Activated T-helper 1 cell treated with anti-CD3 and anti-CD28 coated beads, Interleukin-2, amount 50 U/mL, for 16 hours (primary cell): Measurements from ENCODE around the gene KIAA1586.
"Not testable (repeated sequence)": the region's sequence is repeated elsewhere in the genome, so short reads cannot be mapped to it uniquely, and the experiment has no call there.

Source experiments
- DNase-seq, 2 donors: peaks; one replicate each; pipeline ENCODE4 v3.0.0-alpha.2; 2020; ENCODE audit warnings: low read depth in 1 of 2, low spot score in 1 of 2

Gene KIAA1586, protein sequence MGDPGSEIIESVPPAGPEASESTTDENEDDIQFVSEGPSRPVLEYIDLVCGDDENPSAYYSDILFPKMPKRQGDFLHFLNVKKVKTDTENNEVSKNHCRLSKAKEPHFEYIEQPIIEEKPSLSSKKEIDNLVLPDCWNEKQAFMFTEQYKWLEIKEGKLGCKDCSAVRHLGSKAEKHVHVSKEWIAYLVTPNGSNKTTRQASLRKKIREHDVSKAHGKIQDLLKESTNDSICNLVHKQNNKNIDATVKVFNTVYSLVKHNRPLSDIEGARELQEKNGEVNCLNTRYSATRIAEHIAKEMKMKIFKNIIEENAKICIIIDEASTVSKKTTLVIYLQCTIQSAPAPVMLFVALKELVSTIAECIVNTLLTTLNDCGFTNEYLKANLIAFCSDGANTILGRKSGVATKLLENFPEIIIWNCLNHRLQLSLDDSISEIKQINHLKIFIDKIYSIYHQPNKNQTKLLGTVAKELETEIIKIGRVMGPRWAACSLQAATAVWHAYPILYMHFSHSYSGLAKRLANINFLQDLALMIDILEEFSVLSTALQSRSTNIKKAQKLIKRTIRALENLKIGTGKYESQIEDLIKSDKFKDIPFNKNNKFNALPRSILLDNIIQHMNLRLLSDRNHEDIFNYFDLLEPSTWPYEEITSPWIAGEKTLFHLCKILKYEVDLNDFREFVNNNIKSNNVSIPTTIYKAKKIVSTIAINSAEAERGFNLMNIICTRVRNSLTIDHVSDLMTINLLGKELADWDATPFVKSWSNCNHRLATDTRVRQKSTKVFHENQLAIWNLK

DNA sequence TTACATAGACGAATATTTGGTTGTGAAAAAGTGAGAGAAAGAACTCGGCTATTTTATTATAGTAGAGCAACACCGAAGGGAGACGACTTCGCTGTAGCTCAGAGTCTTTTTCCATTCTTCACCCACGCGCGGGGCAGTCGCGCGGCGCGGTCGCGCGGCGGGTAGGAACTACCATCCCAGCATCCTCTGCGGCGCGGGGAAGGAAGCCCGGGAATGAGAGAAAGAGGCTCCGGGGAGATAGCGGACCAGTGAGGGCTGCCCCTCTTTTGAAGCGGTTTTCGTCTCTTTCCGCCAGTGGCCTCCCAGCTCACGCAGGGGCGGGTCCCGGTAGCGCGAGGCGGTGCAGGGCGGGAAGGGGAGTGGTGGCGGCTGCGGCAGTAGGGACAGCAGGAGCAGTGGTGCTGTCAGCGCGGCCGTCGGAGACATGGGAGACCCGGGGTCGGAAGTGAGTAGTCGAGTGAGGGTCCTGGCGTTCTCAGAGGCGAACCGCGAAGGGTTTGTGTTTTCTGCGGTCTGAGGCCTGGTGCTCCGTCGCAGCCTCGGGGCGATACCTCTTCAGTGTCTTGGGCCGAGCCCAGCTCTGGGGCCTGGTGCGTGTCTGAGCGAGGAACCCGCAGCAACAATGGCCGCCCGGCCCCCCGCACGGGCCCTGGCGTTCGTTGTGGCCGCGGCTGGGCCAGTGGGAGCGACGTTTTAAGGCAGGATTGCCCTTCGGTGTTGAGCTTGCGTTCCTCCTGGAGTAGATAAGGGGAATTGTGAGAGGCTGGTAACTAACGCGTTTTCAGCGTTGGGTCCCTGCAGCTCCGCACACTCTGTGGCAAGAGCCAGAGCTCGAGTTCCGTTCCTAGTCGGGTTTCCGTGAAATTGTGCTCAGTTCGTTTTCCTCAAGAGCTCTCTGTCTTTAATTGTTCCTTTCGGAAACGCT is at the start of gene KIAA1586:
TSS of gene KIAA1586 (plus strand) at position 362 of the 925 bp plus-strand sequence. CDS start at position 425, 63 bp downstream.
- peak; percentile 51 to 65 for DNase-seq

DNA sequence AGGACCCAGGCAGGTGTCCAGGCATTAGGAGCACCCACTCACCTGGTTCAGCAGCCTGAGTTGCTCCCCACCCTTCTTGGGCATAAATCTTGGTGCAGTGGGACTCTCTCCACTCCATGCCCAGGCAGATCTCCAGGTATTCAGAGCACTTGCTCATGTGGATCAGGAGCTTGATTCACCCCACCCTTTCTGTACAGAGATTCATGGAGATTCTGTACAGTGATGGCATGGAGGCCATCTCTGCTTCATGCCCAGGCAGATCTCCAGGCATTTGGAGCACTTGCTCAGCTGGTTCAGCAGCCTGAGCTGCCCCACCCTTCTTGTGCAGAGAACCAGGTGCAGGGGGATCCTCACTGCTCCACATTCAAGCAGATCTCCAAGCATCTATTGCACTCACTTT is 47.4 kb upstream of the KIAA1586 start:
- no peak for DNase-seq

DNA sequence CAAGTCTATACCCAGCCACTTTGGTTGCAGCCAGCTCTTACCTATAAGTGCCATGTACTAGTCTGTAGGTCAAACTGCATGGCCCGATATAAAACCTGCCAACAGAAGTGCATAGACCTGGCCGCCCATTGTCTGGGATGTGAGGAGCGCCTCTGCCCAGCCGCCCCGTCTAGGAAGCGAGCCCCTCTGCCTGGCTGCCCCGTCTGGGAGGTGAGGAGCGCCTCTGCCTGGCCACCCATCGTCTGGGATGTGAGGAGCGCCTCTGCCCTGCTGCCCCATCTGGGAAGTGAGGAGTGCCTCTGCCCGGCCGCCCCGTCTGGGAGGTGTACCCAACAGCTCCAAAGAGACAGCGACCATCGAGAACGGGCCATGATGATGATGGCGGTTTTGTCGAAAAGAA is 46.7 kb upstream of the KIAA1586 start:
- not testable (repeated sequence) for DNase-seq

DNA sequence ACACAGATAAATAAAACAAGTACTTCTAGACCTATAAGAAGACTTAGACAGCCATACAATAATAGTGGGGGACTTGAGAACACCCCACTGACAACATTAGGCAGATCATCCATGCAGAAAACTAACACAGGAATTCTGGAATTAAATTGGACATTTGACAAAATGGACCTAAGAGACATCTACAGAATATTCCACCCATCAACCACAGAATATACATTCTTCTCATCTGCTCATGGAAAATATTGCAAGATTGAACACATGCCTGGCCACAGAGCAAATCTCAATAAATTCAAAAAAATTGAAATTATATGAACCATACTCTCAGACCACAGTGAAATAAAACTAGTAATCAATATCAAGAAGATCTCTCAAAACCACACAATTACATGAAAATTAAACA is 44.3 kb upstream of the KIAA1586 start:
- no peak for DNase-seq

DNA sequence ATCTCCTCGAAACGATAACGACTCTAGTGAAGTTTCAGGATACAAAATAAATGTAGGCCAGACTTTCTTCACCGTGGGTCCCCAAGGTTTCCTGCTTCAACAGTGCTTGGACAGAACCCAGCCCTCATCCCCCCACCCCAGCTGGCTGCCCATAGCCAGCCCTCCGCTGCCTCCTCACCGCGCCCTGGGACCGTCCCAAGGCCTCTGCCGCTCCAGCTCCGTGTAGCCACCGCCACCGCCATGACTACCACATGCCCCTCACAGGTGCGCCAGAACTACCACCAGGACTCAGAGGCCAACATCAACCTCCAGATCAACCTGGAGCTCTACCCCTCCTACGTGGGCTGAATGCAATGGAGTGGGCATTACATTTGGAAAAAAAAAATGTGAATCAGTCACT is 42.2 kb upstream of the KIAA1586 start:
- DNase-seq: no peak

DNA sequence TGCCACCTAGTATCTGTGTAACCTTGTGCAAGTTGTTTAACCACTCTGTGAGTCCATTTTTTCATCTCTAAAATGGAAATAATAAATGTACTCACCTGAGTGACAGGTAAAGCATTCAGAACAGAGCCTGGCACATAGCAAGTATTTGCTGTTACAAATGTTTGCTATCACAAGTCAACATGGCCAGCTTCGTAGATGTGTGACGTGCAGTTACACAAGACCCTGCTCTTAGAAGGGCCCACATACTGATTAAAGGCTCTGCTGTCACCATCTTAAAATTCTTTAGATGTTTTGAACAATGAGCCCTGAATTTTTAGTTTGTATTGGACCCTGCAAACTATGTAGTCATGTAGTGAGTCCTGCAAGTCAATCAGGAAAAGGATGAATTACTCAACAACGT is 40.4 kb upstream of the KIAA1586 start:
- no peak for DNase-seq

DNA sequence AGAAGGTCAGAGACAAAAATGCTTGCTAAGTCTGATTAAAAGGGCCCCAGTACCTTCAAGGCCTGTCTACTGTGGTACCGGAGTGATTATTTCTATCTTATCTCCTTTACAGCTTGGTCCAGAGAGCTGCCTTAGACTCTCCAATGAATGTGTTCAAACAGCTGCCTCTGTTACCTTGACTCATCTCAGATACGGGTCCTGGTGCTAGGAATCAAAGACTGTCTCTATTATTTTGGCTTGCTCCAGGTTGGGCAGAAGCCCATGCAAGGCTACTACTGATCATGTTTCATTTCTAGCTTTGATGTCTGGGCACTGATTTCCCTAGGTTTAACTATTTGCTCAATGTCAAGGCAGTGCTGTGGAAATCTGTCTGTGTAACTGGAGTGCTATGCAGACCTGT is 38.4 kb upstream of the KIAA1586 start:
- DNase-seq: not testable (repeated sequence)

DNA sequence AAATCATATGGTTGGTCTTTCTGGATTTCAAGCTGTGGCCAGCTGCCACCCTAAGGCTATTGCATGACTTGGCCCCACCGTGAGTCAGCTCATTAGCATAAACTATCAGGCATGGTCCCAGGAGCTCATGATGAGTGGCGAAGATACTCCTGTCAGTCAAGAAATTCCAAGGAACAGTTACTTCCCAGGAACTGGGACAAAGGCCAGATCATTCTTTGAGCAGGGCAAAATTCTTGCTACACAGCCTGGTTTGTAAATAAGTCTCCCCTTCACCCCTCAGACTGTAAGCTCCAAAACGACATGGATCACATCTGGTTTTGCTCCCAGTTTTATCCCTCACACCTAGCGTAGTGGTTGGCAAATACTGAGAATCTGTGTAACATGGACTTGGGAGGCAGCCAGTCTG is 33.0 kb upstream of the KIAA1586 start:
- DNase-seq: no peak

DNA sequence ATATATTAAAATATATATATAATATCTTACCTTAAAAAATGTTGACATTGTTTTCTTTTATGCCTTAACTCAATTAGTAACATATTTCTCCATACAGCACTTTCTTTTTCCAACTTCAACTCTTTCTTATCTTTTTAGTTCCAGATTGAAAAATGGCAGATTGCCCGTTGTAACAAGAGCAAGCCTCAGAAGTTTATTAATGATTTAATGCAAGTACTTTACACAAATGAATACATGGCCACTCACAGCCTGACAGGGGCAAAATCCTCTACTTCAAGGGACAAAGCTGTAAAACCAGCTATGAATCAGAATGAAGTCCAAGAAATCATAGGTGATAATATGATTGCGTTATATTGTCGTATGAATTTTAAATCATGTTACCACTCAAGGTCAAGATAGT is 29.4 kb upstream of the KIAA1586 start:
- no peak for DNase-seq

DNA sequence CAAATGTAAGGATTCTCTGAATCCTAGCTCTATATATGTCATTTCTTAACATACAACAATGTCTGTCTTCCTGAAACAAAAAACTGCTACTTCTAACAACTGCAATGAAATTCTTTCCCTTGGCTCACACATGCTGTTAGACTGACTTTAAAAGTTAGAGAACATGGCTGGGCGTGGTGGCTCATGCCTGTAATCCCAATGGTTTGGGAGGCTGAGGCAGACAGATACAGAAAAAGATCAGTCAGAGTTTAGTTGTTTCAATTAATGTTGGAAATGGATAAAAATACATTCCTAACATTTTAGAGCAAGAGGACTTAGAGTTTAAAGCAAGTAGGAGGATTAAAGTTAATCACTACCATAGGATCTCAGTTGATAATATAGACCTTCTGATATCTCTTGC is 28.7 kb upstream of the KIAA1586 start:
- no peak for DNase-seq

DNA sequence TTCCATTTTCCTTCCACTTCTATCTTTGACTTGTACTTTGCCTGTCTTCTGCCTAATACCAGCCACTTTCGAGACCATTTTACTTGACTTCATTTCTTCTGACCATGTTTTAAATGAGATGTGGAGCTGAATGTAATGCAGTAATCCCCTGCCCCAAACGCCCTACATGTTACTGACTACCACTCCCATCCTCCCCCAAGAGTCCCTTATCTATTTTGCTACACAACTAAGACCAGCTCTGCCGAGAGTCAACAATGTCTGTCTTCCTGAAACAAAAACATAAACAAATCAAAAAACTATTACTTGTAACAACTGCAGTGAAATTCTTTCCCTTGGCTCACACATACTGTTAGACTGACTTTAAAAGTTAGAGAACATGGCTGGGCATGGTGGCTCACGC is 27.1 kb upstream of the KIAA1586 start:
- no peak for DNase-seq

DNA sequence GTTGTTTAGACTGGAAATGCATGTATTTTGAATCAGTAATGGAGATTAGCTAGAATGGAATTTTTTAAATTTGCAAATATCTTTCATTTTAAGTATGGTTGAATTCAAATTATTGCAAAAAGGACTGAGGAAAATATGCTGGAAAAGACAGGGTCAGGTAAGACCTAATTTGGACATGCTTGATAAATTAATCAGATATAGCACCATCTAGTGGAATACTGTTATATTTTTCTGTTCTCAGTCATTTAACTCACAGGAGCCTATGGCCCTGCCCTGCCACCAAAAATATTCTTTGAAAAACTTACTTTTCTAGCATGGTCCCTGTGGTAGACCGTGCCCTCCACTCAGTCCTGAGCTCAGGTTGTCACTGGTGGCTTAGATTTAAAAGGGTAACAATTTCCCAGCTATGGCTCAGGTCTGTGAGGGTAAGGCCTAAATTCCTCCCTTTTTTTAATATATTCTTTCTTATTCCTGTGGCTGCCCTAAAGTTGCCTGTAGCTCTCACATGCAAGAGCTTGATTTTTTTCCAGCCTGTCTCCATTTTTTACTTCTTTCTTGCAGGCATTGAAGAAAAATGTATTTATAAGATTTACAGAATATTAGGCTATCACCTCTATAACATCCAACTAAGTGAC is 25.3 kb upstream of the KIAA1586 start:
- no peak for DNase-seq

DNA sequence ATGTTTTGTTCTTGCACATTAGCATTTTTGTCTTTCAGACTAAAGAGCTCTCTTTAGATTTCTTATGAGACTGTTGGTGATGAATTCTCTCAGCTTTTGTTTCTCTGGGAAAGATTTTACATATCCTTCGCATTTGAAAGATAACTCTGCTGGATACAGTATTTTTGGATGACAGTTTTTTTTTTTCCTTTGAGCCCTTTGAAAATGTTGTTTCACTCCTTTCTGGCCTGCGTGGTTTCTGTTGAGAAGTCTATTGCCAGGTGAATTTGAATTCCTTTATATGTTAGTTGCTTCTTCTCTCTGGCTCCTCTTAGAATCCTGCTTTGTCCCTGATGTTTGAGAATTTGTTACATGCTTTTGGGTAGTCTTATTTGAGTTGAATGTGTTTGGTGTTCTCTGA is 22.2 kb upstream of the KIAA1586 start:
- no peak for DNase-seq

DNA sequence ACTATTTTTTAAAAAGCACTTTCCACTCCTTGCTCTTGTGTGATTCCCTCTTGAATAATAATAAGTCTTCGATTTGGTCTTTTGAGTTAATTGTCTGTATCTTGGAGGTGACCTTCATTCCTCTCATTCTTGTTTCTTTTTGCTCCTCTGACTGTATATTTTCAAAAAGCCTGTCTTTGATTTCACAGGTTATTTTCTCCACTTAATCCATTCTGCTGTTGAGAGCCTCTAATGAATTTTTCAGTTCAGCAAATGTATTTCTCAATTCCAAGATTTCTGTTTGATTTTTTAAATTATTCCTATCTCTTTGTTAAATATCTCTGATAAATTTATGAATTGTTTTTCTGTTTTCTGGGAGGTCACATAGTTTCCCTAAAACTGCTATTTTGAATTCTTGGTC is 21.7 kb upstream of the KIAA1586 start:
- no peak for DNase-seq

DNA sequence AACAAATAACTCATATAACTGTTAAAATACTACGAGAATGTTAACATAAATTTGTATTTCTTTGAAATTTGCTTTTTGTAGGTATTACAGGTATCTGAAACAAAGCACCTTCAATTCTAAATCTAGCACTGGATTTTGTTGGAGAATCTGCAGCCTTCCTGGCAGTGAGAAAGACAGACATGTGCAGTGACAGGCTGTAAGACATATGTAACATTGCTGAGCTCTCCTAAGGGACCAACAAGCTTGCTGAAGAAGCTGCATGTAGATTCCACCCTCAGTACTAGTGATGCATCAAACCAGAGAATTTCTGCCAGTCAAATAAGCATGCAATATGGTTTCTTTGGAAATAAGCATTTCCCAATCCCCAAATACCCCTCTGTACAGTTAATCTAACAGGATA is 20.5 kb upstream of the KIAA1586 start:
- DNase-seq: no peak

DNA sequence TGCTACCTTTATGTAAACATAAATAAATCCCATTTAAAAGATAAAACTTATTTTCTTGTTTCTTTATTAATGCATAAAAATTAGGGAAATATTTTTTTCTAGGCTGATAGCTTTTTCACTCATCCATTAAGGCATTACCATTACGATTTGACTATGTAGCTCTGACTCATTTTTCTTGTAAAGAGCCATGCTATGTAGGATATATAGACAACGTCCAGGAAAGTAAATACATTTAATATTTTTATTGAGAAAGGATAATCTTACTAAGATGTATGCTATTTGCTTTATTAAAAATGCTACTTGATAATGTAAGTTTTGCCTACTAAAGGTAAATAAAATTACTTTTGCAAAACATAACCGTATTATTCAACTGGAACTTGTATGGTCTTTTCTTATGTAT is 19.2 kb upstream of the KIAA1586 start:
- DNase-seq: no peak

DNA sequence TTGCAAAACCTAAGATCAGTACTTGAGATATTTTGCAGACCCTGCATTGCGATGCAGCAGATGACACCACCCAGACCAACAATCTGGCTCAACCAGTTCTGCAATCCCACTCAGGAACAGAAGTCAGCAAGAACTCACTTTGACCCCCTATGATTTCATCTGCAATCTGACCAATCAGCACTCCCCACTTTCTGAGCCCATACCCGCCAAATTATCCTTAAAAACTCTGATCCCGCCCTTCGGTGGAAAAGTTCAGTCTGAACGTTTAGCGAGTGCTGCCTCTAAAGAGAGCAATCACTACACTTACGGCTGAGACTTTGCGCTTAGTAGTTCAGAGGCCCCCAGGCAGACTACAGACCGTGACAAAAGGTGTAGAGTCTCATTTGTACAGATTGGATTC is 17.3 kb upstream of the KIAA1586 start:
- no peak for DNase-seq

DNA sequence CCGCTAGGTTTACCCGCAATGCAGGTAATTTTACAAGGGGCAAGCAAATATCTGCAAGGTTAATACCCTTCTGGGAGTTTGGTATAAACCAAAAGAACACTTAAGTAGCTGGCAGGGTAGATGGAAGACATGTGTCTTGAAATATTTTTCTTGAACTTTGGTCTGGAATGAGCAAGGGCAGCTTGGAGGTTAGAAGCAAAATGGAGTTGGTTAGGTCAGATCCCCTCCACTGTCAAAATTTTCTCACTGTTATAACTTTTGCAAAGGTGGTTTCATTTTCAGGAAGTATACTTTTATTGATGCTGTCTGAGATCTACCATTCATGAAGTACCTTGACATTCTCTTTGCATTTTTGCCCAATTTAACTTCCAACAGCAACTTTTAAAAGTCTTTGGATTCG is 13.3 kb upstream of the KIAA1586 start:
- no peak for DNase-seq

DNA sequence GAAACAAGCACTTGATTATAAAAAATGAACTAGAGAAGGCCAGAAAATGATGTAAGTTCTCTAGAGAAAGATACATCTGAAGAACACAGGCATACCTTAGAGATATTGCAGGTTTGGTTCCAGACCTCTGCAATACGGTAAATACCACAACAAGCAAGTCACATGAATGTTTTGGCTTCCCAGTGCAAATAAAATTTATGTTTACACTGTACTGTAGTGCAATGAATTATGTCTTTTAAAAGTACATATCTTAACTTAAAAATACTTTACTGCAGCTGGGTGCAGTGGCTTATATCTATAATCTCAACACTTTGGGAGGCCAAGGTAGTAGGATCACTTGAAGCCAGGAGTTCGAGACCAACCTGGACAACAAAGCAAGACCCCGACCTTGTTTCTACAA is 10.9 kb upstream of the KIAA1586 start:
- DNase-seq: no peak

DNA sequence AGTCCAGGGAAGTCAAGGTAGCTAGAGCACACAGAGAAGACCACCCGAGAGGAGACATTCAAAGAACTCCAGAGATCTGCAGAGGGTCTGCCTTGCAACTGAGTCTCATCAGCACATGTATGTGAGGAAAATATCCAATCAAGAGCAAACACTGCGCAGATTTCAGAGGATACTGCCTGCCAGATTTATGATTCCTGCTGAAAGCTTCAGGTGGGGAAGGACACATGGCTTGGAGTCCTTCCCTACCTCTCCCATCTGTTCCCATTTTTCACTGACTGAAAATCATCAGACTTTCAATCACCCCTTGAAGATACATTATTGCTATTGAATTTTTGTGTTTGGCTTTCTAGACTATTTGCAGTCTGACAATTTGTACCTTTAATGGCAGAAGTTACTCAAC is 7.6 kb upstream of the KIAA1586 start:
- DNase-seq: no peak

DNA sequence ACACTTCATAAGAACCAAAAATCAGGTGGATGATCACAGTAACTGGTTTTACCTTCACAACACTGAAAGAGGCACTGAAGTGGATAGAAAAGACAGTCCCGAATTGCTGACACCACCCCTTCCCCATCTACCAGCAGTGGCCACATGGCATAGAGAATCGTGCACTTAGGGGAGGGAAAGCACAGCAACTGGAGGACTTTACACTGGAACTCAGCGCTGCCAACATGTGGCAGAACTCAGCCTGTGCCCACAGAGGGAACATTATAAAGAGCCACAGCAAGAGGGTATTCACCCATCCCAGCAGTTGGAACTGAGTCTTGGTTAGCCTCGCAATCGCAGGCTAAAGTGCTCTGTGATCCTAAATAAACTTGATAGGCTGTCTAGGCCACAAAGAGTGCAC is 6.5 kb upstream of the KIAA1586 start:
- no peak for DNase-seq
